Activated CD4-positive, CD25-positive, alpha-beta regulatory T cell treated with anti-CD3 and anti-CD28 coated beads, Interleukin-2, amount 50 U/mL, for 24 hours (primary cell): ENCODE measurements around the gene SLC23A3.

Source experiments
- ATAC-seq, 2 donors: fragments of 150-1000 bp; cut with Tn5 transposase; one replicate each; pipeline ENCODE4 v1.10.0; 2021; ENCODE audit warnings: mild to moderate bottlenecking in 1 of 2, moderate library complexity in 1 of 2

SLC23A3 gene

GRCh38 chr2:219175928-219176817 lies 6.3 kb upstream of the SLC23A3 start:
- peak; percentile 8 to 10 for ATAC-seq

- no peak for ATAC-seq
Observed at GRCh38 chr2:219175486-219175885, 5.7 kb upstream of the SLC23A3 start.

- no peak for ATAC-seq
Observed at GRCh38 chr2:219174801-219175200, 5.0 kb upstream of the SLC23A3 start.

GRCh38 chr2:219174146-219174545 lies 4.3 kb upstream of the SLC23A3 start:
- no peak for ATAC-seq

DNA sequence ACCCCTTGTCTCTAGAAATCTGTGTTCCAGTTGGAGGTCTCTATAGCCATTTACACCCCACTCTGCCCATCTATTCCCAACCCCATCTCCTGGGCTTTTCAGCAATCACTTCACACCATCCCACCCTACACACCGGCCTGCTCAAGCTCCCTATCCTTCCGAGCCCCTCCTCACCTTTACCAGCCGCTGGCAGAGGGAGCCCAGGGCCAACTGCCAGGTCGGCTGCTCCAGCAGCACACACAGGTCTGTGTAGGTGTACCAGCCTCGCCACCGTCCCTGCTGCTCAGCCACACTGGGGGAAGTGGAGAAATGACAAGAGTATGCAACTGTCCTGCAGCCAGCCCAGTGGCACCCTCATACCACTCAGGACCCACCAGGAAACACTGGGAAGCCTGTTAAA lies 3.3 kb upstream of the SLC23A3 start:
- no peak for ATAC-seq

GRCh38 chr2:219172231-219173154 lies 2.7 kb upstream of the SLC23A3 start:
- ATAC-seq: no peak

- peak in 1 of 2 donors; percentile 46 for ATAC-seq
Observed at GRCh38 chr2:219171231-219171651, 1.4 kb upstream of the SLC23A3 start.

DNA sequence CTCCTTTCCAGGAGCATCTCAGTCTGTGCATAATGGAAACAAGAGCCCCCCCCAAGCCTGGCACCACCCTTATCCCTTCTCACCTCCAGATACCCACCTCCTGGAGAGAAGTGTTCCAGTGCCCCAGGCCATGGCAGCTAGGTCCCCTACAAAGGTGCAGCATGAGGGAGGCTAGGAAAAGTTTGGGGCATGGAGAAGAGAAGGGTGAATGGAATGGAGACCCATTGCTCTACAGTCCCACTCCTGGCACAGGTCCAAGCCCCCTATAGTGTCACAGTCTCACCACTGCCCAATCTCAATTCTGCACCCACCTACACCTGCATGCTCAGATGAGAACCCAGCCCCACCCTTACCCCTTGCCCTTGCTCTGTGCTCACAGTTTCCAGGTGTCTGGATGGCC lies 897 bp downstream of the SLC23A3 start:
- no peak for ATAC-seq

GRCh38 chr2:219168526-219168925 lies 1.3 kb downstream of the SLC23A3 start:
- no peak for ATAC-seq

GRCh38 chr2:219167997-219168396 lies 1.8 kb downstream of the SLC23A3 start:
- ATAC-seq: no peak

DNA sequence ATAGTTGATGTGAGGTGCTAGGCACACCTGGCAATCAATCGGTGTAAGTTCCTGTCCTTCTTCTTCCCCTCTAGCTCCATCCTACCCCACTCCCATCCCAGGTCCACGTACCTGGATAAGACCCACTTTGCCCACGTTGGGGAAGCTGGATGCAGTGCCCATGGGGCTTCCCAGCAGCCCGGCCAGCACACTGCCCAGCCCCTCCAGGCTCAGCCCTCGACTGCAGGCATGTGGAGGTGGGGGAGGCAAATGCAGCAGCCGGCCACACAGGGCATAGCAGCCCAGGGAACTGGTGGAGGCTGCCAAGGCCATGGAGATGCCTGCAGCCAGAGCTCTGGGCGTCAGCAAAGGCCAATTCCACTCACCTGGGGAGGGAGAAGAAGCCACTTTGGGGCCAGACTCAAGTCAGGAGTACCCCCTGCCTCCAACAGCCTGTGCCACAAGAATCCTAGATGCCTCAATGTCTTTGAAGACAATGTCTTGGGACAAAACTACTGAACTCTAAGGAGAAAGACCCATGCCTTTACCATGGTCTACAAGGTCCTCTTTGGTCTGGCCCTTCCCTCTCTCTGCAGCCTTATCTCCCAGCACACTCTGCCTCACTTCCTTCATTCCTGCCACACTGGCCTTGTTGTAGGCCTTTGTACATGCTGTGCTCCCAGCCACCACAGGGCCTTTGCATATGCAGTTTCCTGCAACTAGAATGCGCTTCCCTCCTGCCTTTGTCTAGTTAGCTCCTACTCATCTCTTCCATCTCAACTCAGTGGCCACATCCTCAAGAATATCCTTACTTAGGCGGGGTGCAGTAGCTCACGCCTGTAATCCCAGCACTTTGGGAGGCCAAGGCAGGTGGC lies 4.5 kb downstream of the SLC23A3 start:
- ATAC-seq: no peak

DNA sequence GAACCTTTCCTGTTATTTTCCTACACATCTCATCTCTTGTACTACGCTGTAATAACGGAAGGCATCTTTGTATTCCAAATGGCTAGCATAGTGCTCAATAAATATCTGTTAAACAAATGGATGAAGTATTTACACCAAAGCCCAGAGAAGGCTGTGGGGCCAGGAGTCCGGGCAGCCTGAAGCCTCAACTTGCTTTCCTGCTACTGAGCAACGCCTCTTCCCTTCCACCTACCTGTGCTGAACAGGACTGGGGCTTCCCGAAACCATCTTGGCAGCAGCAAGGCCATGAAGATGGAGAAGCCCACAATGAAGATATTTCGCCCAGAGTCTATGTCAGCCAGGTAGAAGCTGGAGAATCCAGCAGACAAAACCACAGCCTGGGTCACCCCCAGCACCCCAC lies 6.7 kb downstream of the SLC23A3 start:
- no peak for ATAC-seq

GRCh38 chr2:219161097-219161496 lies 8.7 kb downstream of the SLC23A3 start:
- no peak for ATAC-seq

- ATAC-seq: peak; percentile 89 to 90
Observed at GRCh38 chr2:219160186-219161017, 9.4 kb downstream of the SLC23A3 start, which contains the start of gene NHEJ1. Gene NHEJ1 (minus strand): TSS chr2:219160815. CDS start chr2:219158362, 2,453 bp downstream.

- no peak for ATAC-seq
Observed at GRCh38 chr2:219159771-219160185, 10.1 kb downstream of the SLC23A3 start.

- ATAC-seq: no peak
Observed at GRCh38 chr2:219158586-219158985, 11.2 kb downstream of the SLC23A3 start.

DNA sequence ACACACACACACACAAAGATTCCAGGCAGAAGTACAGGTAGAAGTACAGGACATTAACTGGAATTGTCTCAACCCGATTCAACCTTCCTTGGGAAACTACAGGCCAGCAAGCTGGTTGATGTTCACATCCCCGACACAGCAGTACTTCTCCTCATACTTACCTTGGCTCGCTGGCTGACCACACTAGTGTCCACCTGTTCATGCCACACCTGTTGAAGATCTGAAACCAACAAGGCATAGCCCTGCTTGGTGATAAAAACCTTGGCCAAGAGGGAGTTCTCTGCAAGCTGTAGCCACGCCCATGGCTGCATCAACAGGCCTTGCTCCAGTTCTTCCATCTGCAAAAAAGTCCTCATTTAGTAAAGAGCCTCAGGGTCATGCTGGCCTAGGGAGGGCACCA lies 11.8 kb downstream of the SLC23A3 start:
- no peak for ATAC-seq

DNA sequence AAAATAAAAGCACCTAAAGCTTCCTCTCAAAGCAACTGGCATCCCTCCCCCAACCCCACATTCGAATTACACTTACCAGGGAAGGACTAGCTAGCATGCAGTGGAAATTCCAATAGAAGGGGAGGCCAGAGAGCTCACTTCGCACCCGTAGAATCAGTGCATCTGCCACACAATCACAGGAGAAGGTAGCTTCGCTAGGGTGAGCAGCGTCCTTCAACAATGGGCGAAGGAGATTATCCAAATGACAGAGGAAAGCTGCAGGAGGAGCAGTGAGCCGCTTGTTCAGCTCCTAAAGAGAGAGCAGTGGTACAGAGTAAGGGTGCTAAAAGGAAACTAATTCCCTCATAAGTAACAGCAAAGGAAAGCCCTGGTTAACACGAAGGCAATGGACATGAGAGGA lies 12.4 kb downstream of the SLC23A3 start:
- no peak for ATAC-seq

DNA sequence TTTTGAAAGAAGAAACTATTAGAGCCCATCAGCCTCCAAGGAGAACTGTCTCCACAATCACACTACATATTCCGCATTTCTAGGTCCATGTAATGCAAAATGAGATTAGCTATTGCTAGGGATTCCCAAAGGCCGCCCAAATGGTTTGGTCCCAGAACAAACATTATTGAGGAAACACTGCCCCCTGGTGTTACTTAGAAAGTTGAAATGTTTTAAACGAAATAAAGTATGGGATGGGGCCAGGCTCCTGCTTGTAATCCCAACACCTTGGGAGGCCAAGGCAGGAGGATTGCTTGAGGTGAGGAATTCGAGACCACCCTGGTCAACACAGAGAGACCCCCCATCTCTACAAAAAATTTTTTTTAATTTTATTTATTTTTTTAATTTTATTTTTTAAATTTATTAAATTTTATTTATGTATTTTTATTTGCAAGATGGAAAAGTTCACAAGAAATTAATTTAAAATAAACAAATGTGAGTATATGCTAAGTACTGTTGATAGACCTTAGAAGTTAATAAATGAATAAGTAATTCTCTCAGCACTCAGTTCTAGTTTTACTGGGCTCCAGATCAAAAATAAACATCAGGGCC lies 14.7 kb downstream of the SLC23A3 start:
- peak in 1 of 2 donors; percentile 4 for ATAC-seq

GRCh38 chr2:219149667-219150066 lies 20.2 kb downstream of the SLC23A3 start:
- ATAC-seq: no peak

GRCh38 chr2:219142329-219142728 lies 27.5 kb downstream of the SLC23A3 start:
- ATAC-seq: no peak
